ENCODE results near the gene SEZ6L. TPM values are rescaled to one million over a fixed set of nuclear protein-coding genes. Genes with fewer than 3 reads are reported as not detected.

SEZ6L gene
- total RNA-seq, 1 donor from 2014 or later, result 8.6 TPM

DNA sequence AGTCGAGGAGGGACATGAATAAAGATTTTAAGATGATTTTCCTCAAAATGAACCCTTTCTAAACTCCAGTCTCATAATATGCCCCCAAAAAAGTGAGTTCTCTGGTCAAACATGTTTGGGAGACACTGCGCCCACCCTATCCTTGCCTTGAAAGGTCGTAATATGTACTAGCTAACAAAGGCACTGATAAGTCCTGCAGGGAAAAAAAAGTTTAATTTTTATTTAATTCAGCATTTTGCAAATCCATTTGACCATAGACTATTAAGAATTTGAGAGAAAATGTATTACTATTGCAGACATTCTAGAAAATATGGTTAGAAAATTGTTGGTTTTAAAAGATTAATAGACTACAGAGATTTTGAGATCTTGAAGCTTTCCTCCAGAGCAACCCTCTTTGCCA lies 139.2 kb downstream of the SEZ6L start:
- Mint-ChIP-seq H3K4me3 (no peak overlapping the region), H3K27ac (no peak overlapping the region), H3K36me3 (no peaks in the 10 kb centered on the region), H3K27me3 (peaks cover 19% of the 10 kb centered on the region), H3K4me1 (ENCODE audit: unreplicated experiment) (no peaks in the 10 kb centered on the region), H3K9me3 (no peaks in the 10 kb centered on the region)
- no peak for TF ChIP-seq CTCF (conservative IDR thresholded peaks at IDR 0.05)
- no peak for DNase-seq (ENCODE audit: extremely low spot score, unreplicated experiment)

GRCh38 chr22:26310616-26311015 lies 141.4 kb downstream of the SEZ6L start:
- Mint-ChIP-seq H3K4me1 (ENCODE audit: unreplicated experiment) (no peaks in the 10 kb centered on the region), H3K4me3 (no peak overlapping the region), H3K36me3 (no peaks in the 10 kb centered on the region), H3K27ac (no peak overlapping the region), H3K9me3 (no peaks in the 10 kb centered on the region), H3K27me3 (peaks cover 15% of the 10 kb centered on the region)
- TF ChIP-seq CTCF (conservative IDR thresholded peaks at IDR 0.05), result no peak
- DNase-seq (ENCODE audit: extremely low spot score, unreplicated experiment), result no peak

DNA sequence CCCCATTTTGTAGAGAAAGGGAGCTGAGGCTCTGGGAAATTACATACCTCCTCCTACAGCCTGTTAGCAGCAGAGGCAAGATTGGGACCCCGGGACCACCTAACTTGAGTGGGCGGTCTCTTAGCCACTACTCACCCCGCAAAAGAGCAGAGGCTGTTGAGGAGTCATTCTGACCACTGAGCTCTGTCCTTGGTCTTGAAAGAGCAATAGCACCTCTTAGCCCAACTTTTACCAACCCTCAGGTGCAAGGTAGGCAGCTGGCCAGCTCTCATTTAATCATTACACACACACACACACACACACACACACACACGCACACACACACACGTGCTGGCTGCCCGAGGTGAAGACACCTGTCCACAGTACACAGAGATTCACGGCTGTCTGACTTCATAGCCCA lies 144.0 kb downstream of the SEZ6L start:
- H3K27me3 Mint-ChIP-seq, result peaks cover 18% of the 10 kb centered on the region
- TF ChIP-seq CTCF (conservative IDR thresholded peaks at IDR 0.05), result no peak
- DNase-seq (ENCODE audit: extremely low spot score, unreplicated experiment), result no peak
- no peaks in the 10 kb centered on the region for H3K36me3 Mint-ChIP-seq
- H3K4me3 Mint-ChIP-seq, result no peak overlapping the region
- H3K27ac Mint-ChIP-seq, result no peak overlapping the region
- H3K4me1 Mint-ChIP-seq (ENCODE audit: unreplicated experiment), result no peaks in the 10 kb centered on the region
- H3K9me3 Mint-ChIP-seq, result no peaks in the 10 kb centered on the region

DNA sequence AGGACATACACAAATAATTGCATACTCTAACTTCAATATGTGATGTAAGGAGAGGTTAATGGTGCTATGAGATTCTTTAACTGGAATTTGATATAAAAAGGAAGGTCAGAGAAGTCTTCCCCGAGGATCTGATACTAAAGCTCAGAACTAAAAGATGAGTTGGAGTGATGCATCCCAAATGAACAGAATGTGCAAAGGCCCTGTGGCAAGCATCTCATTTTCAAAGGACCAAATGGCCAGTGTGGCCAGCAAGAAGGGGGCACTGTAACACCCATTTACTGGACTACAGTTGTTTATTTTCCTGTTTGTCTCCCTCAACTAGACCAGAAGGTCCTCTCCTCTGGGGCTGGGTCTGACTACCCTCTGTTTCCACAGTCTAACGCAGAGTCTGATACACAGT lies 144.9 kb downstream of the SEZ6L start:
- Mint-ChIP-seq H3K27me3 (peaks cover 17% of the 10 kb centered on the region), H3K36me3 (no peaks in the 10 kb centered on the region), H3K4me1 (ENCODE audit: unreplicated experiment) (no peaks in the 10 kb centered on the region), H3K4me3 (no peak overlapping the region), H3K27ac (no peak overlapping the region), H3K9me3 (no peaks in the 10 kb centered on the region)
- DNase-seq (ENCODE audit: extremely low spot score, unreplicated experiment), result no peak
- no peak for TF ChIP-seq CTCF (conservative IDR thresholded peaks at IDR 0.05)

DNA sequence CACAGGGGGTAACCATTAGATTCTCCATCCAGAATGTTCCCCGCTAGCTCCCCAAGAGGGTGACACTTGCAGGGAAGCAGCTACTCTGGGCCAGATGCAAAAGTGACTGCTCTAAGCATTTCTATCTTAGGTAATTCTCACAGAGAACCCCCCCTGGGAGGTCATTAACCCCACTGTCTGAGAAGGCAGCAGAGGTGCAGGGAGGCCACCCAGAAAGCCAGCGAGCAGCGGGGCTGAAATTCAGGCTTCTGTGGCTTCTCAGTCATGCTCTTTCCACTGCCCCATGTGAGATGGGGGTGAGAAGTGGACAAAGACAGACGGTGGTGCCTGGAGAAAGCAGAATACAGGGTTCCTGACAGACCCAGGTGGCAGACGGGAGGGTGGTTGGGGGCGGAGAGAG lies 145.4 kb downstream of the SEZ6L start:
- no peaks in the 10 kb centered on the region for H3K4me1 Mint-ChIP-seq (ENCODE audit: unreplicated experiment)
- DNase-seq (ENCODE audit: extremely low spot score, unreplicated experiment), result no peak
- H3K27me3 Mint-ChIP-seq, result peaks cover 21% of the 10 kb centered on the region
- no peaks in the 10 kb centered on the region for H3K9me3 Mint-ChIP-seq
- no peaks in the 10 kb centered on the region for H3K36me3 Mint-ChIP-seq
- H3K4me3 Mint-ChIP-seq, result no peak overlapping the region
- H3K27ac Mint-ChIP-seq, result no peak overlapping the region
- TF ChIP-seq CTCF (conservative IDR thresholded peaks at IDR 0.05), result no peak

GRCh38 chr22:26316732-26317285 lies 147.5 kb downstream of the SEZ6L start:
- H3K36me3 Mint-ChIP-seq, result no peaks in the 10 kb centered on the region
- H3K27ac Mint-ChIP-seq, result no peak overlapping the region
- no peaks in the 10 kb centered on the region for H3K9me3 Mint-ChIP-seq
- TF ChIP-seq CTCF (conservative IDR thresholded peaks at IDR 0.05), result no peak
- no peak for DNase-seq (ENCODE audit: extremely low spot score, unreplicated experiment)
- H3K27me3 Mint-ChIP-seq, result peaks cover 21% of the 10 kb centered on the region
- H3K4me3 Mint-ChIP-seq, result no peak overlapping the region
- no peaks in the 10 kb centered on the region for H3K4me1 Mint-ChIP-seq (ENCODE audit: unreplicated experiment)

All from type B pancreatic cell (in vitro differentiated cells).